Right atrium auricular region (tissue), 2 donors: ENCODE data around the gene PLA2G6. TPM values are rescaled to one million over a fixed set of nuclear protein-coding genes. Genes with fewer than 3 reads are reported as not detected.
A peak's percentile ranks its signal among the peaks of the same experiment; 100 is the strongest.
"Not testable (repeated sequence)": the region's sequence is repeated elsewhere in the genome, so short reads cannot be mapped to it uniquely, and the experiment has no call there.

ENCODE experiments used
- DNase-seq: peaks from one replicate; pipeline ENCODE4 v3.0.0-alpha.2; 2019; ENCODE audit warnings: low spot score
- H3K27ac ChIP-seq, 2 donors: fragments of 200-600 bp; sonication (generic); 1 replicate in 1 of 2; 2 replicates in 1 of 2; pipeline ENCODE4 v1.5.1; 2016 to 2019
- H3K27me3 ChIP-seq, 2 donors: fragments of 200-600 bp; sonication (generic); one replicate each; pipeline versions ENCODE4 v1.5.1 to v1.6.0; 2017 to 2019
- H3K36me3 ChIP-seq: fragments of 200-600 bp; sonication (generic); one replicate; pipeline ENCODE4 v1.5.1; 2016
- H3K4me1 ChIP-seq, 2 donors: fragments of 200-600 bp; sonication (generic); one replicate each; pipeline versions ENCODE4 v1.5.1 to v1.6.0; 2017 to 2019
- H3K4me3 ChIP-seq, 2 donors: fragments of 200-600 bp; sonication (generic); 1 replicate in 1 of 2; 2 replicates in 1 of 2; pipeline ENCODE4 v1.5.1; 2017 to 2019; ENCODE audit warnings: mild to moderate bottlenecking in 1 of 2, moderate library complexity in 1 of 2
- H3K9me3 ChIP-seq, 2 donors: fragments of 200-600 bp; sonication (generic); one replicate each; pipeline ENCODE4 v1.5.1; 2019
- CTCF ChIP-seq, 2 donors: fragments of 200-600 bp; sonication (generic); IDR thresholded peaks; one replicate each; pipeline ENCODE4 v1.5.1; 2019; ENCODE audit warnings: antibody characterized with exemption in 2 of 2
- total RNA-seq, 2 donors: library from RNA; depleted of rRNA; stranded (reverse); fragments of >200 nt; gene quantifications; one replicate each; pipeline ENCODE4 v1.1.0, GENCODE V29; 2016

Gene PLA2G6
- total RNA-seq, 2 donors from 2014 or later: 9.0 to 15.6 TPM

DNA sequence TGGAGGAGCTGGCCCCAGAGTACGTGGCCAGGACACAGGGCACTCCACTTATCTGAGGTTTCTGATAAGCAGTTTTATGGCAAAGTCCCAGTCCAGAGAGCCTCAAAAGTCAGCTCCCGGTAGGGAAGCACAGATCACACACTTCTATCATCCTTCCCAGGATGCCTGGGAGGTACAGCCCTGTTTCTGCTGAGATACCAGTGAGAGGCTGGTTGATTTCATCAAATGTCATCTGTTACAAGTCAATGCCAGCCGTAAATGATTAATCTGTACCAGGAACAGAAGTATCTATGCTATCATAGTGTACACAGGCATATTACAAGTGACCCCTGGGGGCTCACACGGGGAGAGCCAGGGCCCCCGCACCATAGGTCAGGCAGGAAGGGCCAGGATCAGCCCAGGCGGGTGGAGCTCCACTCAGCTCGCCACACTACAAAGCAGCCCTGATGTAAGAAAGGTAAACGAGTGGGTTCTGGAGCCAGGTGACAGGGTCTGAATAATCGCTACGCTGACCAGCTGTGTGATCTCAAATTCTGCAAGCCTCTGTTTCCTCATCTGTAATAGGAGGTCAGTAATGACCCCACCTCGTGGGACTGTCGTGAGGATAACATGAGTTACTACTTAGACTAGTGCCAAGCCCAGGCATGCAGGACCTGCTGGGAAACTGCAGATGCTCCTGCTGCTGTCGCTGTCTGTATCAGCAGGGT is 17.6 kb downstream of the PLA2G6 start:
- TF ChIP-seq CTCF (IDR thresholded peaks at IDR 0.05): no peak
- Histone ChIP-seq H3K4me1 (peaks cover 0 to 34% of the 10 kb centered on the region in 2 donors), H3K36me3 (no peaks in the 10 kb centered on the region), H3K27me3 (no peaks in the 10 kb centered on the region), H3K27ac (peak overlapping the region; percentile 46 to 70), H3K4me3 (no peak overlapping the region), H3K9me3 (no peaks in the 10 kb centered on the region)
- no peak for DNase-seq

GRCh38 chr22:38162881-38163843 is 18.5 kb downstream of the PLA2G6 start:
- Histone ChIP-seq H3K9me3 (no peaks in the 10 kb centered on the region), H3K36me3 (no peaks in the 10 kb centered on the region), H3K27ac (peak overlapping the region; percentile 46 to 70), H3K4me1 (peaks cover 0 to 26% of the 10 kb centered on the region in 2 donors), H3K27me3 (no peaks in the 10 kb centered on the region), H3K4me3 (no peak overlapping the region)
- DNase-seq: no peak
- TF ChIP-seq CTCF (IDR thresholded peaks at IDR 0.05): no peak

GRCh38 chr22:38155703-38156102 is 25.9 kb downstream of the PLA2G6 start:
- TF ChIP-seq CTCF (IDR thresholded peaks at IDR 0.05): no peak
- Histone ChIP-seq H3K27ac (no peak overlapping the region), H3K9me3 (no peaks in the 10 kb centered on the region), H3K36me3 (no peaks in the 10 kb centered on the region), H3K4me3 (no peak overlapping the region), H3K27me3 (no peaks in the 10 kb centered on the region), H3K4me1 (no peaks in the 10 kb centered on the region)
- no peak for DNase-seq

- DNase-seq, H3K9me3 ChIP-seq, H3K36me3 ChIP-seq, H3K27me3 ChIP-seq, H3K27ac ChIP-seq, H3K4me1 ChIP-seq, H3K4me3 ChIP-seq: not testable (repeated sequence)
These were observed 27.1 kb downstream of the PLA2G6 start for GRCh38 chr22:38154563-38154915.

- no peak overlapping the region for H3K4me3 ChIP-seq
- H3K36me3 ChIP-seq: no peaks in the 10 kb centered on the region
- no peaks in the 10 kb centered on the region for H3K27me3 ChIP-seq
- DNase-seq: no peak
- H3K27ac ChIP-seq: no peak overlapping the region
- no peaks in the 10 kb centered on the region for H3K4me1 ChIP-seq
- no peak for TF ChIP-seq CTCF (IDR thresholded peaks at IDR 0.05)
- H3K9me3 ChIP-seq: no peaks in the 10 kb centered on the region
These were observed 27.6 kb downstream of the PLA2G6 start for GRCh38 chr22:38153821-38154562.

GRCh38 chr22:38151126-38151500 is 30.5 kb downstream of the PLA2G6 start:
- no peak for TF ChIP-seq CTCF (IDR thresholded peaks at IDR 0.05)
- H3K4me1 ChIP-seq: no peaks in the 10 kb centered on the region
- DNase-seq: no peak
- H3K27ac ChIP-seq: no peak overlapping the region
- no peaks in the 10 kb centered on the region for H3K9me3 ChIP-seq
- no peaks in the 10 kb centered on the region for H3K36me3 ChIP-seq
- no peak overlapping the region for H3K4me3 ChIP-seq
- H3K27me3 ChIP-seq: no peaks in the 10 kb centered on the region
